GM12865 (cell line): ENCODE data around the gene NEUROD6.

Experiments
- DNase-seq: peaks from one replicate; pipeline ENCODE4 v3.0.0; 2010; ENCODE audit warnings: low read depth
- H3K4me3 ChIP-seq: 2 replicates; pipeline ENCODE4 v1.5.1; 2011; ENCODE audit warnings: mild to moderate bottlenecking, low read depth, low read length, control low read depth
- CTCF ChIP-seq: IDR thresholded peaks from 2 replicates; pipeline ENCODE4 v1.5.1; 2011; ENCODE audit warnings: low read length, control low read depth, low read depth, inconsistent platforms; ENCODE audit not compliant: insufficient read depth; ENCODE audit errors: missing control alignments

NEUROD6 gene

GRCh38 chr7:31343516-31344305 lies 3.2 kb upstream of the NEUROD6 start:
- TF ChIP-seq CTCF: no peak
- DNase-seq: no peak
- no peak overlapping the region for H3K4me3 ChIP-seq

- no peak for DNase-seq
- no peak overlapping the region for H3K4me3 ChIP-seq
- no peak for TF ChIP-seq CTCF
Observed at GRCh38 chr7:31341141-31341540, 615 bp upstream of the NEUROD6 start.

GRCh38 chr7:31340051-31340450 lies 475 bp downstream of the NEUROD6 start:
- no peak overlapping the region for H3K4me3 ChIP-seq
- no peak for DNase-seq
- no peak for TF ChIP-seq CTCF

- no peak overlapping the region for H3K4me3 ChIP-seq
- no peak for TF ChIP-seq CTCF
- DNase-seq: no peak
Observed at GRCh38 chr7:31338706-31339105, 1.8 kb downstream of the NEUROD6 start.

- H3K4me3 ChIP-seq: no peak overlapping the region
- DNase-seq: no peak
- no peak for TF ChIP-seq CTCF
Observed at GRCh38 chr7:31337002-31337565, 3.4 kb downstream of the NEUROD6 start.

- no peak overlapping the region for H3K4me3 ChIP-seq
- DNase-seq: no peak
- TF ChIP-seq CTCF: no peak
Observed at GRCh38 chr7:31336202-31337001, 4.1 kb downstream of the NEUROD6 start.
